HG03575 (cell line): ENCODE results near the gene HDGFL2.

ENCODE experiments used
- ATAC-seq: cut with Tn5 transposase; IDR thresholded peaks from one replicate; pipeline ENCODE4 v1.9.1; 2021; ENCODE audit not compliant: unreplicated experiment, insufficient number of reproducible peaks, low FRiP score; ENCODE audit errors: extremely low read depth

HDGFL2 gene

GRCh38 chr19:4456843-4457653, 15.0 kb upstream of the HDGFL2 start:
- no peak for ATAC-seq

GRCh38 chr19:4457654-4458395, 14.3 kb upstream of the HDGFL2 start, which contains the start of gene UBXN6:
TSS of gene UBXN6 (minus strand) at chr19:4457794. CDS start at chr19:4457697, 97 bp downstream.
- peak; percentile 46 for ATAC-seq

- no peak for ATAC-seq
These were observed 7.1 kb upstream of the HDGFL2 start for GRCh38 chr19:4464815-4465581.

GRCh38 chr19:4467835-4468234, 4.3 kb upstream of the HDGFL2 start:
- no peak for ATAC-seq

GRCh38 chr19:4471403-4472173, 509 bp upstream of the HDGFL2 start:
- ATAC-seq = peak; percentile 75

- no peak for ATAC-seq
These were observed 1.1 kb downstream of the HDGFL2 start for GRCh38 chr19:4473011-4473762.

GRCh38 chr19:4473763-4474513, 1.8 kb downstream of the HDGFL2 start:
- ATAC-seq = no peak

- ATAC-seq = no peak
These were observed 2.5 kb downstream of the HDGFL2 start for GRCh38 chr19:4474514-4475022.

GRCh38 chr19:4477034-4477801, 5.1 kb downstream of the HDGFL2 start:
- ATAC-seq = no peak

GRCh38 chr19:4482721-4483364, 10.7 kb downstream of the HDGFL2 start:
- no peak for ATAC-seq

- no peak for ATAC-seq
These were observed 11.3 kb downstream of the HDGFL2 start for GRCh38 chr19:4483385-4483784.

GRCh38 chr19:4487572-4487971, 15.5 kb downstream of the HDGFL2 start:
- no peak for ATAC-seq

GRCh38 chr19:4488496-4488895, 16.4 kb downstream of the HDGFL2 start:
- ATAC-seq = no peak

- ATAC-seq = no peak
These were observed 19.3 kb downstream of the HDGFL2 start for GRCh38 chr19:4491446-4491845.

- ATAC-seq = no peak
These were observed 20.4 kb downstream of the HDGFL2 start for GRCh38 chr19:4492337-4493103.
